ENCODE data around the gene CT47B1. TPM values are rescaled to one million over a fixed set of nuclear protein-coding genes. Genes with fewer than 3 reads are reported as not detected.

The CT47B1 gene
- total RNA-seq, 1 donor from 2014 or later: not detected

GRCh38 chrX:120823556-120823955 is 52.1 kb downstream of the CT47B1 start:
- DNase-seq (ENCODE audit: low read depth): no peak
- TF ChIP-seq CTCF (conservative IDR thresholded peaks at IDR 0.05; ENCODE audit: low read depth, low read length): no peak
- H3K4me3 ChIP-seq (ENCODE audit: low read depth, low read length): no peak overlapping the region

Other genes starting within 250 kb of the CT47B1 start
- gene C1GALT1C1, start 245.8 kb downstream of the CT47B1 start, total RNA-seq: 30.1 and 32.1 TPM in 2 replicates
- not detected in 2 replicates for gene CT47A11, start 61.3 kb upstream of the CT47B1 start, total RNA-seq
- gene CT47A10, start 66.2 kb upstream of the CT47B1 start, total RNA-seq: not detected in 2 replicates
- gene CT47A9, start 71.0 kb upstream of the CT47B1 start, total RNA-seq: not detected in 2 replicates
- not detected in 2 replicates for gene CT47A8, start 75.9 kb upstream of the CT47B1 start, total RNA-seq
- gene CT47A7, start 80.7 kb upstream of the CT47B1 start, total RNA-seq: not detected in 2 replicates
- not detected in 2 replicates for gene CT47A6, start 85.6 kb upstream of the CT47B1 start, total RNA-seq
- not detected in 2 replicates for gene CT47A5, start 90.5 kb upstream of the CT47B1 start, total RNA-seq
- gene CT47A4, start 95.3 kb upstream of the CT47B1 start, total RNA-seq: not detected in 2 replicates
- gene CT47A3, start 100.2 kb upstream of the CT47B1 start, total RNA-seq: not detected in 2 replicates
- gene CT47A2, start 105.1 kb upstream of the CT47B1 start, total RNA-seq: not detected in 2 replicates
- not detected in 2 replicates for gene CT47A1, start 109.9 kb upstream of the CT47B1 start, total RNA-seq
- gene GLUD2, start 171.7 kb upstream of the CT47B1 start, total RNA-seq: 0.17 and 0.72 TPM in 2 replicates

Measured in epithelial cell of proximal tubule (primary cell).